Smooth muscle cell of the brain vasculature (primary cell): ENCODE measurements around the gene MTMR3.
A peak's percentile ranks its signal among the peaks of the same experiment; 100 is the strongest.

Source experiments
- DNase-seq: peaks from one replicate; pipeline ENCODE4 v3.0.0-alpha.2; 2012; ENCODE audit warnings: low read depth, low spot score

Gene MTMR3

GRCh38 chr22:30000566-30000965 lies 117.6 kb downstream of the MTMR3 start:
- DNase-seq = no peak

- DNase-seq = no peak
Observed at GRCh38 chr22:30001459-30001858, 118.5 kb downstream of the MTMR3 start.

- no peak for DNase-seq
Observed at GRCh38 chr22:30002861-30003486, 120.0 kb downstream of the MTMR3 start.

- DNase-seq = no peak
Observed at GRCh38 chr22:30004101-30004500, 121.1 kb downstream of the MTMR3 start.

GRCh38 chr22:30004694-30005093 lies 121.7 kb downstream of the MTMR3 start:
- DNase-seq = no peak

GRCh38 chr22:30005213-30005857 lies 122.4 kb downstream of the MTMR3 start:
- DNase-seq = peak; percentile 60

- no peak for DNase-seq
Observed at GRCh38 chr22:30007361-30007760, 124.4 kb downstream of the MTMR3 start.

- DNase-seq = no peak
Observed at GRCh38 chr22:30008401-30008800, 125.4 kb downstream of the MTMR3 start.

- no peak for DNase-seq
Observed at GRCh38 chr22:30009478-30009877, 126.5 kb downstream of the MTMR3 start.

GRCh38 chr22:30010789-30011405 lies 127.9 kb downstream of the MTMR3 start:
- DNase-seq = no peak

- no peak for DNase-seq
Observed at GRCh38 chr22:30013201-30013600, 130.2 kb downstream of the MTMR3 start.

- DNase-seq = no peak
Observed at GRCh38 chr22:30014244-30014643, 131.3 kb downstream of the MTMR3 start.

GRCh38 chr22:30015229-30015797 lies 132.3 kb downstream of the MTMR3 start:
- DNase-seq = no peak

- no peak for DNase-seq
Observed at GRCh38 chr22:30015846-30016245, 132.9 kb downstream of the MTMR3 start.

GRCh38 chr22:30016596-30016995 lies 133.6 kb downstream of the MTMR3 start:
- DNase-seq = no peak

- no peak for DNase-seq
Observed at GRCh38 chr22:30017375-30018223, 134.6 kb downstream of the MTMR3 start.

GRCh38 chr22:30020511-30020910 lies 137.5 kb downstream of the MTMR3 start:
- no peak for DNase-seq

GRCh38 chr22:30021338-30021737 lies 138.4 kb downstream of the MTMR3 start:
- DNase-seq = no peak

GRCh38 chr22:30021881-30022619 lies 139.1 kb downstream of the MTMR3 start:
- DNase-seq = no peak

GRCh38 chr22:30023099-30023660 lies 140.2 kb downstream of the MTMR3 start:
- no peak for DNase-seq

GRCh38 chr22:30024231-30024630 lies 141.3 kb downstream of the MTMR3 start:
- DNase-seq = no peak
